Pulmonary artery endothelial cell (primary cell): ENCODE measurements around the gene ETAA1. TPM values are rescaled to one million over a fixed set of nuclear protein-coding genes. Genes with fewer than 3 reads are reported as not detected.

Experiments used
- DNase-seq: peaks from one replicate; pipeline ENCODE4 v3.0.0-alpha.2; 2011; ENCODE audit warnings: low read depth, low spot score
- total RNA-seq: library from RNA; depleted of rRNA; stranded (reverse); fragments of >200 nt; gene quantifications from 2 replicates; pipeline ENCODE4 v1.2.3, GENCODE V29; 2014

ETAA1 gene
- total RNA-seq, 1 donor from 2014 or later: 13.7 TPM

- no peak for DNase-seq
Observed at GRCh38 chr2:67437114-67437513, 40.0 kb downstream of the ETAA1 start.

- DNase-seq: no peak
Observed at GRCh38 chr2:67438337-67438736, 41.2 kb downstream of the ETAA1 start.

GRCh38 chr2:67445652-67446268, 48.6 kb downstream of the ETAA1 start:
- DNase-seq: no peak

- DNase-seq: no peak
Observed at GRCh38 chr2:67446491-67446911, 49.4 kb downstream of the ETAA1 start.

GRCh38 chr2:67448648-67449047, 51.5 kb downstream of the ETAA1 start:
- no peak for DNase-seq

GRCh38 chr2:67451086-67451832, 54.1 kb downstream of the ETAA1 start:
- peak; percentile 20 for DNase-seq

- DNase-seq: no peak
Observed at GRCh38 chr2:67453310-67453709, 56.2 kb downstream of the ETAA1 start.

- no peak for DNase-seq
Observed at GRCh38 chr2:67455219-67456142, 58.3 kb downstream of the ETAA1 start.

GRCh38 chr2:67456428-67456827, 59.3 kb downstream of the ETAA1 start:
- DNase-seq: no peak

GRCh38 chr2:67457699-67458098, 60.6 kb downstream of the ETAA1 start:
- DNase-seq: no peak

- no peak for DNase-seq
Observed at GRCh38 chr2:67459761-67460160, 62.6 kb downstream of the ETAA1 start.
